Liver (tissue), 9 donors: ENCODE measurements around the gene GINS2. TPM values are rescaled to one million over a fixed set of nuclear protein-coding genes. Genes with fewer than 3 reads are reported as not detected.

ENCODE experiments used
- DNase-seq: peaks from one replicate; pipeline ENCODE4 v3.0.0-alpha.2; 2017; ENCODE audit warnings: low spot score
- H3K27ac ChIP-seq, 2 donors: one replicate each; pipeline ENCODE4 v1.7.0; 2013; ENCODE audit warnings: inconsistent platforms in 2 of 2, low read length in 2 of 2, control low read depth in 1 of 2, low read depth in 1 of 2, mild to moderate bottlenecking in 1 of 2
- H3K27me3 ChIP-seq, 4 donors: one replicate each; pipeline versions ENCODE4 v1.6.1 to v1.7.0; 2013; ENCODE audit warnings: low read length in 3 of 4, inconsistent platforms in 1 of 4, mild to moderate bottlenecking in 1 of 4, moderate library complexity in 1 of 4; ENCODE audit not compliant: control insufficient read depth in 4 of 4, insufficient read depth in 4 of 4
- H3K36me3 ChIP-seq, 4 donors: one replicate each; pipeline versions ENCODE4 v1.6.1 to v1.7.0; 2013; ENCODE audit warnings: low read length in 3 of 4, mild to moderate bottlenecking in 3 of 4, low read depth in 1 of 4, moderate library complexity in 1 of 4; ENCODE audit not compliant: control insufficient read depth in 4 of 4, insufficient read depth in 3 of 4
- H3K4me1 ChIP-seq, 4 donors: one replicate each; pipeline versions ENCODE4 v1.6.1 to v1.7.0; 2013; ENCODE audit warnings: low read length in 3 of 4, mild to moderate bottlenecking in 3 of 4, moderate library complexity in 1 of 4; ENCODE audit not compliant: control insufficient read depth in 4 of 4, insufficient read depth in 4 of 4
- H3K4me3 ChIP-seq, 3 donors: one replicate each; pipeline versions ENCODE4 v1.6.1 to v1.7.0; 2013; ENCODE audit warnings: low read length in 3 of 3, control low read depth in 1 of 3, low read depth in 1 of 3, mild to moderate bottlenecking in 1 of 3
- H3K9ac ChIP-seq, 2 donors: one replicate each; pipeline ENCODE4 v1.7.0; 2013; ENCODE audit warnings: low read length in 2 of 2, mild to moderate bottlenecking in 2 of 2, moderate library complexity in 2 of 2, control low read depth in 1 of 2, low read depth in 1 of 2
- H3K9me3 ChIP-seq, 4 donors: one replicate each; pipeline versions ENCODE4 v1.6.1 to v1.7.0; 2013; ENCODE audit warnings: low read length in 3 of 4; ENCODE audit not compliant: control insufficient read depth in 4 of 4
- EGR1 ChIP-seq, 2 donors: IDR thresholded peaks; 2 replicates each; pipeline ENCODE4 v1.6.1; 2016 to 2018; ENCODE audit warnings: antibody characterized with exemption in 2 of 2, low read depth in 2 of 2
- FOXA1 ChIP-seq: IDR thresholded peaks from 2 replicates; pipeline ENCODE4 v1.6.1; 2016; ENCODE audit warnings: antibody characterized with exemption
- FOXA2 ChIP-seq: IDR thresholded peaks from 2 replicates; pipeline ENCODE4 v1.6.1; 2016; ENCODE audit warnings: antibody characterized with exemption
- GABPA ChIP-seq, 2 donors: IDR thresholded peaks in 1 of 2; conservative IDR thresholded peaks in 1 of 2; 2 replicates each; pipeline ENCODE4 v1.6.1; 2016; ENCODE audit warnings: antibody characterized with exemption in 2 of 2, mild to moderate bottlenecking in 1 of 2, moderate library complexity in 1 of 2
- HNF4A ChIP-seq, 2 donors: conservative IDR thresholded peaks; 2 replicates each; pipeline ENCODE4 v1.6.1; 2016; ENCODE audit warnings: antibody characterized with exemption in 2 of 2, mild to moderate bottlenecking in 2 of 2
- HNF4G ChIP-seq: IDR thresholded peaks from 2 replicates; pipeline ENCODE4 v1.6.1; 2016; ENCODE audit warnings: antibody characterized with exemption
- JUND ChIP-seq, 2 donors: IDR thresholded peaks; 2 replicates each; pipeline ENCODE4 v1.6.1; 2016; ENCODE audit warnings: antibody characterized with exemption in 2 of 2
- NR2F2 ChIP-seq: IDR thresholded peaks from 2 replicates; pipeline ENCODE4 v1.6.1; 2016; ENCODE audit warnings: antibody characterized with exemption
- RAD21 ChIP-seq, 2 donors: IDR thresholded peaks; 2 replicates each; pipeline ENCODE4 v1.6.1; 2016; ENCODE audit warnings: antibody characterized with exemption in 2 of 2, mild to moderate bottlenecking in 2 of 2
- RXRA ChIP-seq, 2 donors: IDR thresholded peaks; 2 replicates each; pipeline ENCODE4 v1.6.1; 2017 to 2018; ENCODE audit warnings: antibody characterized with exemption in 2 of 2, mild to moderate bottlenecking in 1 of 2
- SP1 ChIP-seq: IDR thresholded peaks from 2 replicates; pipeline ENCODE4 v1.6.1; 2018; ENCODE audit warnings: antibody characterized with exemption, mild to moderate bottlenecking
- TAF1 ChIP-seq: conservative IDR thresholded peaks from 2 replicates; pipeline ENCODE4 v1.6.1; 2016; ENCODE audit warnings: antibody characterized with exemption, mild to moderate bottlenecking
- YY1 ChIP-seq: IDR thresholded peaks from 2 replicates; pipeline ENCODE4 v1.6.1; 2016; ENCODE audit warnings: antibody characterized with exemption, mild to moderate bottlenecking
- WGBS: extraction: QIAGEN DNeasy Blood & Tissue Kit; methylation state at CpG from one replicate; pipeline ENCODE4 v1.1.7; 2013; 5-methylcytosine and 5-hydroxymethylcytosine counted together
- polyA plus RNA-seq, 2 donors: library from polyadenylated mRNA; stranded (reverse) in 1 of 2; unstranded in 1 of 2; fragments of 200-250 nt in 1 of 2; fragments of >200 nt in 1 of 2; fragmentation: Nextera tagmentation in 1 of 2; extraction: Ambion mirVana in 1 of 2; gene quantifications; one replicate each; pipeline versions ENCODE4 v1.2.1 to v1.2.3, GENCODE V29; 2013 to 2015
- total RNA-seq, 2 donors: library from RNA; depleted of rRNA; stranded (reverse); fragments of >200 nt; gene quantifications; one replicate each; pipeline ENCODE4 v1.2.3, GENCODE V29; 2014
- TF ChIP-seq, protein P1 (sequence below): IDR thresholded peaks from 2 replicates; pipeline ENCODE4 v1.6.1; 2016; ENCODE audit warnings: antibody characterized with exemption
- TF ChIP-seq, protein P2 (sequence below): fragments of 150-350 bp; IDR thresholded peaks from 2 replicates; pipeline ENCODE4 v1.5.1; 2017; ENCODE audit warnings: improper control_type of control experiment, low read depth, low read length; ENCODE audit not compliant: missing input control
- TF ChIP-seq, protein P3 (sequence below): IDR thresholded peaks from 2 replicates; pipeline ENCODE4 v1.6.1; 2016; ENCODE audit warnings: antibody characterized with exemption
- TF ChIP-seq, protein P4 (sequence below): IDR thresholded peaks from 2 replicates; pipeline ENCODE4 v1.6.1; 2016; ENCODE audit warnings: antibody characterized with exemption, mild to moderate bottlenecking
- TF ChIP-seq, protein P5 (sequence below): IDR thresholded peaks from 2 replicates; pipeline ENCODE4 v1.6.1; 2016; ENCODE audit warnings: antibody characterized with exemption
- donor health status: healthy.
- donor health status: healthy.
- donor health status: healthy.
- donor health status: healthy.
- donor health status: healthy.

GINS2 gene
- total and polyA plus RNA-seq, 4 donors: 0.17 to 9.3 (median 0.86) TPM

DNA sequence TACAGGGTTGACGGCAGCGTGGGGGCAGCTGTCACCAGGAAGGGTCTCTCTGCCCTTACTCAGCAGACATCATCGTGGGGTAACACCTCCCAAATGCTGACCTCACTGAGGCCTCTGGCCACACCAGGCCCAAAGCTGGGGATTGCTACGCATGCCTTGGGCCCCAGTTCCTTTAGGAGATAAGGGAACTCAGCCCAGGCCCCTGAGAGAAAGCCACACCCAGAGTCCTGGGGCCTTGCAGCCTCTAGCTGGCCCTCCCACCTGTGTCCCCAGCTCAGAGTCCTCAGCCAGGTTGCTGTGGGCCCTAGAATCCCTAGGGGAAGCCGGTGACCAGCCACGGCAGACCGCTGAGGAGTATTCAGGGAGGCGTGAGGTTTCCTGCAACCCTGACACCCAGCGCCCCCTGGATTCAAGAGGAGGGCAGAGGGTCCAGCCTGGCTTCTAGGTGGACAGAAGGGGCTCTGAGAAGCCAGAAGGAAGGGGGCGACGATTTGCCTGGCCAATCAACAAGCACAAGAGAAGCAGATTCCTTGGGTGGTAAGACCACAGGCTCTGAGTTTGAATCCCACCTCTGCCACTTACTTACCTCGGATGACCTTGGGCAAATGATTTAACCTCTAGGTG lies 10.3 kb upstream of the GINS2 start:
- no peaks in the 10 kb centered on the region for H3K9me3 ChIP-seq
- no peak for DNase-seq
- no peak overlapping the region for H3K4me3 ChIP-seq
- no peaks in the 10 kb centered on the region for H3K36me3 ChIP-seq
- WGBS: 87% methylated on average over 12 of the region's 12 CpGs
- H3K4me1 ChIP-seq: no peaks in the 10 kb centered on the region
- no peak overlapping the region for H3K27ac ChIP-seq
- H3K9ac ChIP-seq: no peak overlapping the region
- H3K27me3 ChIP-seq: no peaks in the 10 kb centered on the region
- TF ChIP-seq FOXA1: no peak

DNA sequence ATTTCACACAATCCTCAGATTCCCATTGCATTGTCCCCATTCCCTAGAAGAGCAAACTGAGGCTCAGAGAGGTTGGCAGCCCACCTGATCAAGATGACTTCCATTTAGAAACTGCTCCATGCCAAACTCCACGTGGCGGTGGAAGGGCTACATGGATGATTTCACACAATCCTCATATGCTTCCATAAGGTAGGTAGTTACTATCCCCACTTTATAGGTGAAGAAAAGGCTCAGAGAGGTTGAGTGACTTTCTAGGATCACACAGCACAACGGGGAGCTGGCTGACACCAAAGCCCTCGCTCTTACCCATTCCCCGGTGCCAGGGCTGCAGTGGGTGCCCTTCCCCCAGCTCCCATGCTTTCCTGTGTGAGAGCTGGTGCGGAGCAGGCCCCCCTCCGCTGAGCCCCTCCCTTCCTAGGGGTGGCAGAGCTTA lies 9.7 kb upstream of the GINS2 start:
- no peak overlapping the region for H3K9ac ChIP-seq
- H3K36me3 ChIP-seq: no peaks in the 10 kb centered on the region
- no peaks in the 10 kb centered on the region for H3K4me1 ChIP-seq
- DNase-seq: no peak
- TF ChIP-seq NR2F2 (no peak), EGR1 (IDR thresholded peaks at IDR 0.05; ENCODE audit: low read depth in 2 of 2) (no peak), JUND (IDR thresholded peaks at IDR 0.05) (no peak), TAF1 (no peak), RAD21 (IDR thresholded peaks at IDR 0.05) (no peak), FOXA1 (no peak), YY1 (no peak), HNF4G (no peak), RXRA (IDR thresholded peaks at IDR 0.05) (no peak), HNF4A (conservative IDR thresholded peaks at IDR 0.05) (no peak), GABPA (IDR thresholded peaks at IDR 0.05 in 1 of 2, conservative IDR thresholded peaks at IDR 0.05 in 1 of 2) (no peak), SP1 (no peak), FOXA2 (no peak)
- TF ChIP-seq, protein P1, sequence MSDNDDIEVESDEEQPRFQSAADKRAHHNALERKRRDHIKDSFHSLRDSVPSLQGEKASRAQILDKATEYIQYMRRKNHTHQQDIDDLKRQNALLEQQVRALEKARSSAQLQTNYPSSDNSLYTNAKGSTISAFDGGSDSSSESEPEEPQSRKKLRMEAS: no peak
- TF ChIP-seq, protein P2, sequence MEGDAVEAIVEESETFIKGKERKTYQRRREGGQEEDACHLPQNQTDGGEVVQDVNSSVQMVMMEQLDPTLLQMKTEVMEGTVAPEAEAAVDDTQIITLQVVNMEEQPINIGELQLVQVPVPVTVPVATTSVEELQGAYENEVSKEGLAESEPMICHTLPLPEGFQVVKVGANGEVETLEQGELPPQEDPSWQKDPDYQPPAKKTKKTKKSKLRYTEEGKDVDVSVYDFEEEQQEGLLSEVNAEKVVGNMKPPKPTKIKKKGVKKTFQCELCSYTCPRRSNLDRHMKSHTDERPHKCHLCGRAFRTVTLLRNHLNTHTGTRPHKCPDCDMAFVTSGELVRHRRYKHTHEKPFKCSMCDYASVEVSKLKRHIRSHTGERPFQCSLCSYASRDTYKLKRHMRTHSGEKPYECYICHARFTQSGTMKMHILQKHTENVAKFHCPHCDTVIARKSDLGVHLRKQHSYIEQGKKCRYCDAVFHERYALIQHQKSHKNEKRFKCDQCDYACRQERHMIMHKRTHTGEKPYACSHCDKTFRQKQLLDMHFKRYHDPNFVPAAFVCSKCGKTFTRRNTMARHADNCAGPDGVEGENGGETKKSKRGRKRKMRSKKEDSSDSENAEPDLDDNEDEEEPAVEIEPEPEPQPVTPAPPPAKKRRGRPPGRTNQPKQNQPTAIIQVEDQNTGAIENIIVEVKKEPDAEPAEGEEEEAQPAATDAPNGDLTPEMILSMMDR: no peak
- TF ChIP-seq, protein P3, sequence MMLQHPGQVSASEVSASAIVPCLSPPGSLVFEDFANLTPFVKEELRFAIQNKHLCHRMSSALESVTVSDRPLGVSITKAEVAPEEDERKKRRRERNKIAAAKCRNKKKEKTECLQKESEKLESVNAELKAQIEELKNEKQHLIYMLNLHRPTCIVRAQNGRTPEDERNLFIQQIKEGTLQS: no peak
- TF ChIP-seq, protein P4, sequence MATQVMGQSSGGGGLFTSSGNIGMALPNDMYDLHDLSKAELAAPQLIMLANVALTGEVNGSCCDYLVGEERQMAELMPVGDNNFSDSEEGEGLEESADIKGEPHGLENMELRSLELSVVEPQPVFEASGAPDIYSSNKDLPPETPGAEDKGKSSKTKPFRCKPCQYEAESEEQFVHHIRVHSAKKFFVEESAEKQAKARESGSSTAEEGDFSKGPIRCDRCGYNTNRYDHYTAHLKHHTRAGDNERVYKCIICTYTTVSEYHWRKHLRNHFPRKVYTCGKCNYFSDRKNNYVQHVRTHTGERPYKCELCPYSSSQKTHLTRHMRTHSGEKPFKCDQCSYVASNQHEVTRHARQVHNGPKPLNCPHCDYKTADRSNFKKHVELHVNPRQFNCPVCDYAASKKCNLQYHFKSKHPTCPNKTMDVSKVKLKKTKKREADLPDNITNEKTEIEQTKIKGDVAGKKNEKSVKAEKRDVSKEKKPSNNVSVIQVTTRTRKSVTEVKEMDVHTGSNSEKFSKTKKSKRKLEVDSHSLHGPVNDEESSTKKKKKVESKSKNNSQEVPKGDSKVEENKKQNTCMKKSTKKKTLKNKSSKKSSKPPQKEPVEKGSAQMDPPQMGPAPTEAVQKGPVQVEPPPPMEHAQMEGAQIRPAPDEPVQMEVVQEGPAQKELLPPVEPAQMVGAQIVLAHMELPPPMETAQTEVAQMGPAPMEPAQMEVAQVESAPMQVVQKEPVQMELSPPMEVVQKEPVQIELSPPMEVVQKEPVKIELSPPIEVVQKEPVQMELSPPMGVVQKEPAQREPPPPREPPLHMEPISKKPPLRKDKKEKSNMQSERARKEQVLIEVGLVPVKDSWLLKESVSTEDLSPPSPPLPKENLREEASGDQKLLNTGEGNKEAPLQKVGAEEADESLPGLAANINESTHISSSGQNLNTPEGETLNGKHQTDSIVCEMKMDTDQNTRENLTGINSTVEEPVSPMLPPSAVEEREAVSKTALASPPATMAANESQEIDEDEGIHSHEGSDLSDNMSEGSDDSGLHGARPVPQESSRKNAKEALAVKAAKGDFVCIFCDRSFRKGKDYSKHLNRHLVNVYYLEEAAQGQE: no peak
- TF ChIP-seq, protein P5, sequence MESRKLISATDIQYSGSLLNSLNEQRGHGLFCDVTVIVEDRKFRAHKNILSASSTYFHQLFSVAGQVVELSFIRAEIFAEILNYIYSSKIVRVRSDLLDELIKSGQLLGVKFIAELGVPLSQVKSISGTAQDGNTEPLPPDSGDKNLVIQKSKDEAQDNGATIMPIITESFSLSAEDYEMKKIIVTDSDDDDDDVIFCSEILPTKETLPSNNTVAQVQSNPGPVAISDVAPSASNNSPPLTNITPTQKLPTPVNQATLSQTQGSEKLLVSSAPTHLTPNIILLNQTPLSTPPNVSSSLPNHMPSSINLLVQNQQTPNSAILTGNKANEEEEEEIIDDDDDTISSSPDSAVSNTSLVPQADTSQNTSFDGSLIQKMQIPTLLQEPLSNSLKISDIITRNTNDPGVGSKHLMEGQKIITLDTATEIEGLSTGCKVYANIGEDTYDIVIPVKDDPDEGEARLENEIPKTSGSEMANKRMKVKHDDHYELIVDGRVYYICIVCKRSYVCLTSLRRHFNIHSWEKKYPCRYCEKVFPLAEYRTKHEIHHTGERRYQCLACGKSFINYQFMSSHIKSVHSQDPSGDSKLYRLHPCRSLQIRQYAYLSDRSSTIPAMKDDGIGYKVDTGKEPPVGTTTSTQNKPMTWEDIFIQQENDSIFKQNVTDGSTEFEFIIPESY: no peak
- no peak overlapping the region for H3K27ac ChIP-seq
- no peak overlapping the region for H3K4me3 ChIP-seq
- H3K9me3 ChIP-seq: no peaks in the 10 kb centered on the region
- H3K27me3 ChIP-seq: no peaks in the 10 kb centered on the region
- WGBS: 90% methylated on average over 7 of the region's 7 CpGs
